Tibial nerve (tissue), 4 donors: Measurements from ENCODE around the gene RNF166.

Experiments used
- EP300 ChIP-seq, 2 donors: sonication (generic); formaldehyde crosslinking; IDR thresholded peaks; one replicate each; pipeline ENCODE4 v1.6.1; 2017; ENCODE audit warnings: antibody characterized with exemption in 2 of 2, mild to moderate bottlenecking in 1 of 2
- POLR2A ChIP-seq, 2 donors: fragments of 450-650 bp; IDR thresholded peaks; one replicate each; pipeline ENCODE4 v1.6.1; 2017; ENCODE audit warnings: antibody characterized with exemption in 2 of 2, mild to moderate bottlenecking in 2 of 2, moderate library complexity in 2 of 2
- TF ChIP-seq, protein P1 (sequence below), 5 experiments: fragments of 200-600 bp in 3 of 5; fragments of 450-650 bp in 2 of 5; sonication (generic) in 3 of 5; IDR thresholded peaks; one replicate each; pipeline ENCODE4 v1.5.1; 2016 to 2019; ENCODE audit warnings: antibody characterized with exemption in 5 of 5, mild to moderate bottlenecking in 3 of 5, moderate library complexity in 2 of 5

DNA sequence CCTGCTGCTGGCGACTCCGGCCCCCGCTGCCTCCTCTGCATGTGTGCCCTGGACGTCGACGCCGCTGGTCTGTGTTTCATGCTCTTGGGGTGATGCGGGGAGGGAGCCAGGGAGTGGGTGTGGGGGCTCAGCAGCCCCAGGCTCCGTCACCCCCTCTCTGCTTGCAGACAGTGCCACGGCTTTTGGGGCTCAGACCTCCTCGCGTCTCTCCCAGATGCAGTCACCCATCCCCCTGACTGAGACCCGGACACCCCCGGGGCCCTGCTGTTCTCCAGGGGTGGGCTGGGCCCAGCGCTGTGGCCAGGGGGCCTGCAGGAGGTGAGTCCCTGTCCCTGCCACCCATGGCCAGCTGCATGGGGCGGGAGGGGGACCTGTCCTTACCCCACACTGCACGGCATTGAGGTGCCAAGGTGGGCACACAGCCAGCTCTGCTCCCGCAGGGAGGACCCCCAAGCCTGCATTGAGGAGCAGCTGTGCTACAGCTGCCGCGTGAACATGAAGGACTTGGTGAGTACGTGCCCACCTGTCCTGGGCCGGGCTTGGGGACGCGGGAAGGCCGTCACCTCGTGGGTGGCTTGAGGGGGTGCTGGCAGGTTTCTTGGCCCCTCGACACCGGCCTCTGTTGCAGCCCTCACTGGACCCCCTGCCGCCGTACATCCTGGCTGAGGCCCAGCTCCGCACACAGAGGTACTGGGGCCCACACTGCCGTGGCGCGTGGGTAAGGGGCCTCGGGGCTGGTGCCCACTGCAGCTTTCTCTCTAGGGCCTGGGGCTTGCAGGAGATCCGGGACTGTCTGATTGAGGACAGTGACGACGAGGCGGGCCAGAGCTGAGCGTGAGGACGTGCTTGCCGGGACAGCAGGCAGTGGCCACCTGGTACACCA, 8.5 kb upstream of the RNF166 start:
- no peak for TF ChIP-seq POLR2A (IDR thresholded peaks at IDR 0.05)
- TF ChIP-seq, protein P1, sequence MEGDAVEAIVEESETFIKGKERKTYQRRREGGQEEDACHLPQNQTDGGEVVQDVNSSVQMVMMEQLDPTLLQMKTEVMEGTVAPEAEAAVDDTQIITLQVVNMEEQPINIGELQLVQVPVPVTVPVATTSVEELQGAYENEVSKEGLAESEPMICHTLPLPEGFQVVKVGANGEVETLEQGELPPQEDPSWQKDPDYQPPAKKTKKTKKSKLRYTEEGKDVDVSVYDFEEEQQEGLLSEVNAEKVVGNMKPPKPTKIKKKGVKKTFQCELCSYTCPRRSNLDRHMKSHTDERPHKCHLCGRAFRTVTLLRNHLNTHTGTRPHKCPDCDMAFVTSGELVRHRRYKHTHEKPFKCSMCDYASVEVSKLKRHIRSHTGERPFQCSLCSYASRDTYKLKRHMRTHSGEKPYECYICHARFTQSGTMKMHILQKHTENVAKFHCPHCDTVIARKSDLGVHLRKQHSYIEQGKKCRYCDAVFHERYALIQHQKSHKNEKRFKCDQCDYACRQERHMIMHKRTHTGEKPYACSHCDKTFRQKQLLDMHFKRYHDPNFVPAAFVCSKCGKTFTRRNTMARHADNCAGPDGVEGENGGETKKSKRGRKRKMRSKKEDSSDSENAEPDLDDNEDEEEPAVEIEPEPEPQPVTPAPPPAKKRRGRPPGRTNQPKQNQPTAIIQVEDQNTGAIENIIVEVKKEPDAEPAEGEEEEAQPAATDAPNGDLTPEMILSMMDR (IDR thresholded peaks at IDR 0.05), result no peak
- no peak for TF ChIP-seq EP300 (IDR thresholded peaks at IDR 0.05)
